Measurements from ENCODE around the gene METTL8. TPM values are rescaled to one million over a fixed set of nuclear protein-coding genes. Genes with fewer than 3 reads are reported as not detected.

Gene METTL8
- total RNA-seq, 4 donors from 2014 or later: 28.6 to 44.0 (median 37.3) TPM

DNA sequence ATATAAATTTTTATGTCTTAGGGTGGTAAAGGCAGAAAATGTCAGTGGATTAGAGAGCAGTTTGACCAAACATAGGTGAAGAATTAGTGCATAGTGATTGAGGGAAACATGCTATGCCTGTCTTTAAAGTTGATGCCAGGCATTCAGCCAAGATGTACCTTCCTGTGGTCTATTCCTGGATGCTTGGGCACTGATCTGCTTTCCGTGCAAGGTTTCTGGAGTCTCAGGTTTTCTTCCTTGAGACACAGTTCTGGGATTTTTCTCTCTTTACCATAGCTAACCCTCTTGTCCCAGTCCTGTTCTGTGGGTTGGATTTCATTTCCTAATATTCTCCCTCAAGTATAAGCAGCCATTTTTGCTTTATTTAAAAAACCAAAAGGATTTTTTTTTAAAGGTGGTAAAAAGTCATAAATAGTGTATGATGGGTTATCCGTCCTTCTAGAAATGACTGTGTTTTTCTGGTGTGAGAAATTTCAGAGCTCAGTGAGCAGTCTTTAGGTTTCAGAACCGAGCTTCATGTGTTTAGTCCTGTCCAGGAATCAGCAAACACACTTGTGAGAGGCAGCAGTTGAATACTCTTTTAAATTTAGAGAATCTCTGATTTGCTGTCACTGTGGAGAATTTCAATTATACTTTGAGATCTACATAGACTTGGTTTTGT lies 45.5 kb upstream of the METTL8 start:
- WGBS, 2 donors (ENCODE audit: low coverage in 1 of 2): 80 to 86% methylated on average over 3 of the region's 3 CpGs
- no peaks in the 10 kb centered on the region for H3K27me3 ChIP-seq
- H3K4me1 ChIP-seq: no peaks in the 10 kb centered on the region
- no peak for ATAC-seq
- H3K9me3 ChIP-seq: no peaks in the 10 kb centered on the region
- H3K36me3 ChIP-seq: peaks cover 0 to 72% of the 10 kb centered on the region in 2 donors
- TF ChIP-seq POLR2AphosphoS5 (IDR thresholded peaks at IDR 0.05): no peak
- TF ChIP-seq, protein P1, sequence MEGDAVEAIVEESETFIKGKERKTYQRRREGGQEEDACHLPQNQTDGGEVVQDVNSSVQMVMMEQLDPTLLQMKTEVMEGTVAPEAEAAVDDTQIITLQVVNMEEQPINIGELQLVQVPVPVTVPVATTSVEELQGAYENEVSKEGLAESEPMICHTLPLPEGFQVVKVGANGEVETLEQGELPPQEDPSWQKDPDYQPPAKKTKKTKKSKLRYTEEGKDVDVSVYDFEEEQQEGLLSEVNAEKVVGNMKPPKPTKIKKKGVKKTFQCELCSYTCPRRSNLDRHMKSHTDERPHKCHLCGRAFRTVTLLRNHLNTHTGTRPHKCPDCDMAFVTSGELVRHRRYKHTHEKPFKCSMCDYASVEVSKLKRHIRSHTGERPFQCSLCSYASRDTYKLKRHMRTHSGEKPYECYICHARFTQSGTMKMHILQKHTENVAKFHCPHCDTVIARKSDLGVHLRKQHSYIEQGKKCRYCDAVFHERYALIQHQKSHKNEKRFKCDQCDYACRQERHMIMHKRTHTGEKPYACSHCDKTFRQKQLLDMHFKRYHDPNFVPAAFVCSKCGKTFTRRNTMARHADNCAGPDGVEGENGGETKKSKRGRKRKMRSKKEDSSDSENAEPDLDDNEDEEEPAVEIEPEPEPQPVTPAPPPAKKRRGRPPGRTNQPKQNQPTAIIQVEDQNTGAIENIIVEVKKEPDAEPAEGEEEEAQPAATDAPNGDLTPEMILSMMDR (IDR thresholded peaks at IDR 0.05): no peak
- TF ChIP-seq EP300 (IDR thresholded peaks at IDR 0.05): no peak
- no peak for TF ChIP-seq POLR2A (IDR thresholded peaks at IDR 0.05)
- no peak overlapping the region for H3K4me3 ChIP-seq
- H3K27ac ChIP-seq: no peak overlapping the region

- H3K9me3 ChIP-seq: no peaks in the 10 kb centered on the region
- no peak overlapping the region for H3K4me3 ChIP-seq
- no peaks in the 10 kb centered on the region for H3K4me1 ChIP-seq
- no peak overlapping the region for H3K27ac ChIP-seq
- TF ChIP-seq POLR2AphosphoS5 (IDR thresholded peaks at IDR 0.05): no peak
- TF ChIP-seq, protein P1 (IDR thresholded peaks at IDR 0.05): no peak
- no peak for TF ChIP-seq EP300 (IDR thresholded peaks at IDR 0.05)
- TF ChIP-seq POLR2A (IDR thresholded peaks at IDR 0.05): no peak
- H3K36me3 ChIP-seq: peaks cover 4 to 80% of the 10 kb centered on the region in 2 donors
- 78 to 100% methylated on average over 1 of the region's 1 CpG for WGBS, 2 donors (ENCODE audit: low coverage in 1 of 2)
- no peaks in the 10 kb centered on the region for H3K27me3 ChIP-seq
- ATAC-seq: no peak
Observed at GRCh38 chr2:171478345-171478744, 44.6 kb upstream of the METTL8 start.

GRCh38 chr2:171475979-171476378 lies 42.2 kb upstream of the METTL8 start:
- no peak for ATAC-seq
- Histone ChIP-seq H3K4me3 (no peak overlapping the region), H3K27ac (no peak overlapping the region), H3K4me1 (no peaks in the 10 kb centered on the region), H3K27me3 (no peaks in the 10 kb centered on the region), H3K9me3 (no peaks in the 10 kb centered on the region), H3K36me3 (peaks cover 4 to 83% of the 10 kb centered on the region in 2 donors)
- 63 to 70% methylated on average over 1 of the region's 1 CpG for WGBS, 2 donors (ENCODE audit: low coverage in 1 of 2)
- TF ChIP-seq POLR2A (IDR thresholded peaks at IDR 0.05) (no peak), EP300 (IDR thresholded peaks at IDR 0.05) (no peak), POLR2AphosphoS5 (IDR thresholded peaks at IDR 0.05) (no peak)
- TF ChIP-seq, protein P1 (IDR thresholded peaks at IDR 0.05): no peak

DNA sequence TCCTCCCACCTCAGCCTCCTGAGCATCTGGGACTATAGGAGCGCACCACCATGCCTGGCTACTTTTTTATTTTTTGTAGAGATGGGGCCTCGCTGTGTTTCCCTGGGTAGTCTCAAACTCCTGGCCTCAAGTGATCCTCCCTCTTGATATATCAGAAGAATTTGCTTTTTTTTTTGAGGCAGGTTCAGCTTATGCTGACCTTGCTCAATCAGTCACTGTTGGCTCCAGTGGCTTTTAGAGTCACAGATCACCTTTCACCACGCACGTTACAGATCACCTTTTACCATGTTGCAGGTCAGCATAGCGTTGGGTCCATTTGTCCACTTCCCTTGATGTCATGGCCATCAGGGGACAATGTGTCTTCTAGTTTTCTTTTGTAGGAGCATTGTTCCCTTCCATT lies 36.3 kb upstream of the METTL8 start:
- no peak overlapping the region for H3K27ac ChIP-seq
- no peak for TF ChIP-seq POLR2A (IDR thresholded peaks at IDR 0.05)
- TF ChIP-seq, protein P1 (IDR thresholded peaks at IDR 0.05): no peak
- no peak for TF ChIP-seq EP300 (IDR thresholded peaks at IDR 0.05)
- no peak for TF ChIP-seq POLR2AphosphoS5 (IDR thresholded peaks at IDR 0.05)
- no peak for ATAC-seq
- H3K27me3 ChIP-seq: no peaks in the 10 kb centered on the region
- 75 to 93% methylated on average over 5 of the region's 5 CpGs for WGBS, 2 donors (ENCODE audit: low coverage in 1 of 2)
- no peaks in the 10 kb centered on the region for H3K9me3 ChIP-seq
- H3K4me1 ChIP-seq: no peaks in the 10 kb centered on the region
- no peak overlapping the region for H3K4me3 ChIP-seq
- peaks cover 4 to 72% of the 10 kb centered on the region in 2 donors for H3K36me3 ChIP-seq

- H3K9me3 ChIP-seq: no peaks in the 10 kb centered on the region
- no peak overlapping the region for H3K4me3 ChIP-seq
- 85 to 88% methylated on average over 4 of the region's 4 CpGs for WGBS, 2 donors (ENCODE audit: low coverage in 1 of 2)
- TF ChIP-seq, protein P1 (IDR thresholded peaks at IDR 0.05): no peak
- TF ChIP-seq POLR2AphosphoS5 (IDR thresholded peaks at IDR 0.05) (no peak), POLR2A (IDR thresholded peaks at IDR 0.05) (no peak), EP300 (IDR thresholded peaks at IDR 0.05) (no peak)
- no peak for ATAC-seq
- H3K27ac ChIP-seq: no peak overlapping the region
- peaks cover 4 to 65% of the 10 kb centered on the region in 2 donors for H3K36me3 ChIP-seq
- no peaks in the 10 kb centered on the region for H3K4me1 ChIP-seq
- H3K27me3 ChIP-seq: no peaks in the 10 kb centered on the region
Observed at GRCh38 chr2:171469176-171469575, 35.4 kb upstream of the METTL8 start.
